NCI-H226 (cell line): ENCODE data around the gene CD160.
"Not testable (repeated sequence)": the region's sequence is repeated elsewhere in the genome, so short reads cannot be mapped to it uniquely, and the experiment has no call there.

ENCODE experiments used
- DNase-seq: peaks from one replicate; pipeline ENCODE4 v3.0.0-alpha.2; 2015

CD160 gene

GRCh38 chr1:145759721-145760120 is 40.4 kb downstream of the CD160 start:
- no peak for DNase-seq

GRCh38 chr1:145760395-145760949 is 41.2 kb downstream of the CD160 start:
- not testable (repeated sequence) for DNase-seq

DNA sequence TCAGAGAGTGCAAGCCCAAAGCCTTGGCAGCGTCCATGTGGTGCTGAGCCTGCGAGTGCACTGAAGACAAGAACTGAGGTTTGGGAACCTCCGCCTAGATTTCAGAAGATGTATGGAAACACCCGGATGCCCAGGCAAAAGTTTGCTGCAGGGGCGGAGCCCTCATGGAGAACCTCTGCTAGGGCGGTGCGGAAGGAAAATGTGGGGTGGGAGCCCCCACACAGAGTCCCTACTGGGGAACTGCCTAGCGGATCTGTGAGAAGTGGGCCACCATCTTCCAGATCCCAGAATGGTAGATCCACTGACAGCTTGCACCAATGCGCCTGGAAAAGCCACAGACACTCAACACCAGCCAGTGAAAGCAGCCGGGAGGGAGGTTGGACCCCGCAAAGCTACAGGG is 42.2 kb downstream of the CD160 start:
- not testable (repeated sequence) for DNase-seq

- DNase-seq, result not testable (repeated sequence)
These were observed 42.7 kb downstream of the CD160 start for GRCh38 chr1:145762001-145762400.

- not testable (repeated sequence) for DNase-seq
These were observed 45.1 kb downstream of the CD160 start for GRCh38 chr1:145764231-145764940.

- DNase-seq, result not testable (repeated sequence)
These were observed 45.8 kb downstream of the CD160 start for GRCh38 chr1:145765127-145765526.

- DNase-seq, result not testable (repeated sequence)
These were observed 46.5 kb downstream of the CD160 start for GRCh38 chr1:145765585-145766360.

DNA sequence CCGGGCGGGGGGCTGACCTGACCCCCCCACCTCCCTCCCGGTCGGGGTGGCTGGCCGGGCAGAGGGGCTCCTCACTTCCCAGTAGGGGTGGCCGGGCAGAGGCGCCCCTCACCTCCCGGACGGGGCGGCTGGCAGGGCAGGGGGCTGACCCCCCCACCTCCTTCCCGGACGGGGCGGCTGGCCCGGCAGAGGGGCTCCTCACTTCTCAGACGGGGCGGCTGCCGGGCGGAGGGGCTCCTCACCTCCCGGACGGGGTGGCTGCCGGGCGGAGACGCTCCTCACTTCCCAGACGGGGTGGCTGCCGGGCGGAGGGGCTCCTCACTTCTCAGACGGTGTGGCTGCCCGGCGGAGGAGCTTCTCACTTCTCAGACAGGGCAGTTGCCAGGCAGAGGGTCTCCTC is 47.6 kb downstream of the CD160 start:
- DNase-seq, result not testable (repeated sequence)

GRCh38 chr1:145768004-145768403 is 48.7 kb downstream of the CD160 start:
- DNase-seq, result not testable (repeated sequence)

DNA sequence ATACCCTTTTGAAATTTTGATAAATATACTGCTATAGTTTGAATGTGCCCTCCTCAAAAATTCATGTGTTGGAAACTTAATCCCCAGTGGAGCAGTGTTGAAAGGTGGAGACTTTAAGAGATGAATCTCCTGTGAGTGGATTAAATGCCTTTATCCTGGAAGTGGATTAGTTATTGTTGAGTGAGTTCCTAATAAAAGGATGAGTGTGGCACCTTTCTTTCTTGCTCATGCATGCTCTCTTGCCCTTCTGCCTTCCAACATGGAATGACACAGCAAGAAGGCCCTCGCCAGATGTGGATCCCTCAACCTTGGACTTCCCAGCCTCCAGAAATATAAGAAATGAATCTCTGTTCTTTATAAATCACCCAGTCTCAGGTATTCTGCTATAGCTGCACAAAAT is 51.8 kb downstream of the CD160 start:
- DNase-seq, result no peak

- DNase-seq, result no peak
These were observed 54.1 kb downstream of the CD160 start for GRCh38 chr1:145773423-145773822.

DNA sequence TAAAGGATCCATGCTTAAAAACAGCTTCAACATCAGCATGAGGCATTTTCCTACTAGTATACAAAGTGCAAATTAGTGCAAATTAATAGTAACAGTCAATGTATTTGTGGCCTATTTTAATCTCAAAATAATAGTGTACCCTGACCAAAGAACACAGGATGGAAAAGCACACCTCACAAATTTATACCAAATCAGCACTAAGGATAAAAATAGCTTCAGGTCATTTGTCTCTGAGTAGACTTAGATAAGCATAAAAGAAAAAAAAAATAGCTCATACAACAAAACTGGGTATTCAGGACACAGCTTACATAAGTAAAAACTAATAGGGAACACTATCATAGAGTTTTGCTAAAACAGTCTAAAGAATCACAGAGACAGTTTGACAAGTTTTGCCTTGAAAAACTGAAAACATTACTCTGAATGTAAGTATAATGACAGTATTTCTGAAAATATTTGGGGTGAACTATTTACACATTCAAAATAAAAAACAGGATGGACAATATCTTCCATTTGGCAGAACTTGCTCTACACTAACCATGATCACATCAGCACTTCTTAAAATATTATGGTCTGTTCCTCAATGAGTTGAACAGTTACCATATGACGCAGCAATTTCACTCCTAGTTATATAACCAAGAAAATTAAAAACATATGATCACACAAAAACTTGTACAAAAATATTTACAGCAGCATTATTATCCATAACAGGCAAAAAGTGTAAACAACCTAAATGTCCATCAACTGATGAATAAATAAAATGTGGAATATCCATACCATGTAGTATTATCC is 58.3 kb downstream of the CD160 start:
- no peak for DNase-seq

GRCh38 chr1:145778146-145778540 is 58.8 kb downstream of the CD160 start:
- no peak for DNase-seq

GRCh38 chr1:145782272-145783099 is 63.2 kb downstream of the CD160 start:
- peak; percentile 82 for DNase-seq

DNA sequence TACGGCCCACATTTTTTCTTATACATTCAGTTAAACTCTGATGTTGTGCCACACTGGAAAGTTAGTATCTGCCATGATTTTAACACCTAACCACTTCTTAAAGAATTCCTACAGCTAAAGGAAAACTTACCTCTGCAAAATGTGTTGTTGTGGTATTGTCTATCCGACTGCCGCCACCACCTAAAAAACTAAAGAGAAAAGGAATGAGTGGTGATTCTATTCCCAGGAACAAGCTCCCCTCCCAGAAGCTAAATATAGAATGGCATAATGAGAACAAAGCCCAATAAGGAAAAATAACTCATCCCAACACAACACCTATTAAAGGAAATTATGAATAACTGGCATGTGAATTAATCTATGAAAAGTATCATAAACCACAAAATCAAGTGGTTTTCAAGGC is 65.1 kb downstream of the CD160 start:
- DNase-seq, result no peak

DNA sequence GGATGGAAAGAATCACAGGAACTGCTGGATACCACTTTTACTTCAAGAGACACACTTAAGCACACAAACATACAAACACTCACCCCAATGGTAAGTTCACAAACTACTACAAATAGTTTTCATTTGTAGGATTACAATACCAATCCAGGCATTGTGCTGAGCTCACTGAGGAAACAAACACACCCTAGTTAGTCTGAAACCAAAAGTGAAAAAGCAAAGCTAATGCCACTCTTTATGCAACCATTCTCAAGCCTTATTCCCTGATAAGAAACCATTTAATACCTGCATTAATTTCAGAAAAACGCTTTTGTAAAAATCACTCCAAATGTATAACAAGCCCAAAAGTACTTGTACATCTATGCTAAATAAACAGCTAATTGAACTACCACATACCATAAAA is 66.2 kb downstream of the CD160 start:
- no peak for DNase-seq

- no peak for DNase-seq
These were observed 67.0 kb downstream of the CD160 start for GRCh38 chr1:145786271-145786670.

DNA sequence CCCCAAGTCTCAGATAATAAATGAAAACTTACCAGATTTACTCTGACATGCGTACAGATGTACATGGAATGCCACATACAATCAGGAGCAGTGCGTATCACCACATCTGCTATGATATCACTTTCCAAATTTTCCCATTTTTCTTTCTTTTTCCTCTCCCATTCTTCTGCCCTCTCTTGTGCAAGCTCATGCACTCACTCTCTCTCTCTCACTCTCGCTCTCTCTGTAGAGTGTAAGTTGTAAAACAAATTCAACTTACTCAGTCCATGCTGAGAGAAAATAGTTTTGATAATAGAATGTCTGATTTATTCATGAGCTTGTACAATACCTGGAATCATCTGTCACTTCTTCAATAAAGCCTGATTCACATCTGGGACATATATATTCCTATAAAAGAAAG is 69.3 kb downstream of the CD160 start:
- no peak for DNase-seq
